ENCODE measurements around the gene UBN1.

The UBN1 gene

GRCh38 chr16:4911970-4912386 is 64.7 kb downstream of the UBN1 start:
- no peaks in the 10 kb centered on the region for H3K4me1 Mint-ChIP-seq (ENCODE audit: low read depth)
- peaks cover 4% of the 10 kb centered on the region for H3K27me3 Mint-ChIP-seq (ENCODE audit: low read depth)
- no peaks in the 10 kb centered on the region for H3K36me3 Mint-ChIP-seq (ENCODE audit: low read depth)
- H3K4me3 Mint-ChIP-seq = no peak overlapping the region
- no peak overlapping the region for H3K27ac Mint-ChIP-seq
- H3K9me3 Mint-ChIP-seq = no peaks in the 10 kb centered on the region

GRCh38 chr16:4913130-4913773 is 66.0 kb downstream of the UBN1 start:
- no peak overlapping the region for H3K4me3 Mint-ChIP-seq
- no peak overlapping the region for H3K27ac Mint-ChIP-seq
- H3K27me3 Mint-ChIP-seq (ENCODE audit: low read depth) = peaks cover 2% of the 10 kb centered on the region
- no peaks in the 10 kb centered on the region for H3K36me3 Mint-ChIP-seq (ENCODE audit: low read depth)
- H3K9me3 Mint-ChIP-seq = no peaks in the 10 kb centered on the region
- no peaks in the 10 kb centered on the region for H3K4me1 Mint-ChIP-seq (ENCODE audit: low read depth)

GRCh38 chr16:4913774-4914525 is 66.7 kb downstream of the UBN1 start:
- Mint-ChIP-seq H3K36me3 (ENCODE audit: low read depth) (no peaks in the 10 kb centered on the region), H3K27ac (no peak overlapping the region), H3K27me3 (ENCODE audit: low read depth) (no peaks in the 10 kb centered on the region), H3K9me3 (no peaks in the 10 kb centered on the region), H3K4me1 (ENCODE audit: low read depth) (no peaks in the 10 kb centered on the region), H3K4me3 (no peak overlapping the region)

GRCh38 chr16:4914528-4915225 is 67.4 kb downstream of the UBN1 start:
- Mint-ChIP-seq H3K36me3 (ENCODE audit: low read depth) (no peaks in the 10 kb centered on the region), H3K27ac (no peak overlapping the region), H3K27me3 (ENCODE audit: low read depth) (no peaks in the 10 kb centered on the region), H3K9me3 (no peaks in the 10 kb centered on the region), H3K4me1 (ENCODE audit: low read depth) (no peaks in the 10 kb centered on the region), H3K4me3 (no peak overlapping the region)

- Mint-ChIP-seq H3K36me3 (ENCODE audit: low read depth) (no peaks in the 10 kb centered on the region), H3K9me3 (no peaks in the 10 kb centered on the region), H3K27me3 (ENCODE audit: low read depth) (no peaks in the 10 kb centered on the region), H3K27ac (no peak overlapping the region), H3K4me1 (ENCODE audit: low read depth) (no peaks in the 10 kb centered on the region), H3K4me3 (no peak overlapping the region)
Measured at GRCh38 chr16:4915226-4915761, 68.0 kb downstream of the UBN1 start.

- no peak overlapping the region for H3K4me3 Mint-ChIP-seq
- no peaks in the 10 kb centered on the region for H3K4me1 Mint-ChIP-seq (ENCODE audit: low read depth)
- no peak overlapping the region for H3K27ac Mint-ChIP-seq
- no peaks in the 10 kb centered on the region for H3K36me3 Mint-ChIP-seq (ENCODE audit: low read depth)
- H3K27me3 Mint-ChIP-seq (ENCODE audit: low read depth) = no peaks in the 10 kb centered on the region
- no peaks in the 10 kb centered on the region for H3K9me3 Mint-ChIP-seq
Measured at GRCh38 chr16:4917117-4917516, 69.8 kb downstream of the UBN1 start.

- H3K27me3 Mint-ChIP-seq (ENCODE audit: low read depth) = no peaks in the 10 kb centered on the region
- H3K9me3 Mint-ChIP-seq = no peaks in the 10 kb centered on the region
- no peak overlapping the region for H3K27ac Mint-ChIP-seq
- no peaks in the 10 kb centered on the region for H3K36me3 Mint-ChIP-seq (ENCODE audit: low read depth)
- H3K4me1 Mint-ChIP-seq (ENCODE audit: low read depth) = no peaks in the 10 kb centered on the region
- H3K4me3 Mint-ChIP-seq = no peak overlapping the region
Measured at GRCh38 chr16:4918781-4919251, 71.5 kb downstream of the UBN1 start.

GRCh38 chr16:4920826-4921225 is 73.5 kb downstream of the UBN1 start:
- H3K27ac Mint-ChIP-seq = no peak overlapping the region
- no peak overlapping the region for H3K4me3 Mint-ChIP-seq
- H3K9me3 Mint-ChIP-seq = peaks cover 4% of the 10 kb centered on the region
- no peaks in the 10 kb centered on the region for H3K36me3 Mint-ChIP-seq (ENCODE audit: low read depth)
- no peaks in the 10 kb centered on the region for H3K27me3 Mint-ChIP-seq (ENCODE audit: low read depth)
- no peaks in the 10 kb centered on the region for H3K4me1 Mint-ChIP-seq (ENCODE audit: low read depth)

GRCh38 chr16:4922721-4923342 is 75.6 kb downstream of the UBN1 start:
- H3K9me3 Mint-ChIP-seq = peaks cover 14% of the 10 kb centered on the region
- H3K27ac Mint-ChIP-seq = no peak overlapping the region
- H3K4me3 Mint-ChIP-seq = no peak overlapping the region
- no peaks in the 10 kb centered on the region for H3K27me3 Mint-ChIP-seq (ENCODE audit: low read depth)
- H3K36me3 Mint-ChIP-seq (ENCODE audit: low read depth) = no peaks in the 10 kb centered on the region
- H3K4me1 Mint-ChIP-seq (ENCODE audit: low read depth) = no peaks in the 10 kb centered on the region

- peaks cover 14% of the 10 kb centered on the region for H3K9me3 Mint-ChIP-seq
Measured at GRCh38 chr16:4923853-4924252, 76.6 kb downstream of the UBN1 start.

GRCh38 chr16:4924593-4925292 is 77.5 kb downstream of the UBN1 start:
- no peak overlapping the region for H3K4me3 Mint-ChIP-seq
- H3K27me3 Mint-ChIP-seq (ENCODE audit: low read depth) = no peaks in the 10 kb centered on the region
- H3K36me3 Mint-ChIP-seq (ENCODE audit: low read depth) = no peaks in the 10 kb centered on the region
- no peaks in the 10 kb centered on the region for H3K4me1 Mint-ChIP-seq (ENCODE audit: low read depth)
- H3K27ac Mint-ChIP-seq = no peak overlapping the region
- peaks cover 14% of the 10 kb centered on the region for H3K9me3 Mint-ChIP-seq

More at GRCh38 chr16:4923853-4924252, 76.6 kb downstream of the UBN1 start:
- no peaks in the 10 kb centered on the region for H3K36me3 Mint-ChIP-seq (ENCODE audit: low read depth)
- H3K27me3 Mint-ChIP-seq (ENCODE audit: low read depth) = no peaks in the 10 kb centered on the region
- no peaks in the 10 kb centered on the region for H3K4me1 Mint-ChIP-seq (ENCODE audit: low read depth)
- H3K4me3 Mint-ChIP-seq = no peak overlapping the region
- H3K27ac Mint-ChIP-seq = no peak overlapping the region

GRCh38 chr16:4925293-4925607 is 78.0 kb downstream of the UBN1 start:
- no peaks in the 10 kb centered on the region for H3K4me1 Mint-ChIP-seq (ENCODE audit: low read depth)
- H3K27ac Mint-ChIP-seq = no peak overlapping the region
- no peaks in the 10 kb centered on the region for H3K27me3 Mint-ChIP-seq (ENCODE audit: low read depth)
- H3K36me3 Mint-ChIP-seq (ENCODE audit: low read depth) = no peaks in the 10 kb centered on the region
- H3K9me3 Mint-ChIP-seq = peaks cover 14% of the 10 kb centered on the region
- no peak overlapping the region for H3K4me3 Mint-ChIP-seq

- Mint-ChIP-seq H3K9me3 (peaks cover 14% of the 10 kb centered on the region), H3K27ac (no peak overlapping the region), H3K4me3 (no peak overlapping the region), H3K36me3 (ENCODE audit: low read depth) (no peaks in the 10 kb centered on the region), H3K27me3 (ENCODE audit: low read depth) (no peaks in the 10 kb centered on the region), H3K4me1 (ENCODE audit: low read depth) (no peaks in the 10 kb centered on the region)
Measured at GRCh38 chr16:4925791-4926190, 78.5 kb downstream of the UBN1 start.

- Mint-ChIP-seq H3K9me3 (peaks cover 14% of the 10 kb centered on the region), H3K36me3 (ENCODE audit: low read depth) (no peaks in the 10 kb centered on the region), H3K4me3 (no peak overlapping the region), H3K4me1 (ENCODE audit: low read depth) (no peaks in the 10 kb centered on the region), H3K27me3 (ENCODE audit: low read depth) (no peaks in the 10 kb centered on the region), H3K27ac (no peak overlapping the region)
Measured at GRCh38 chr16:4926928-4927327, 79.6 kb downstream of the UBN1 start.

Measured in T-helper 1 cell treated with Interleukin-12 subunit alpha and Interleukin-12 subunit beta and Interleukin-4 antibody, amounts not matched to agents 30 μg/mL and 1 μg/mL, for 36 hours (primary cell).